Measurements from ENCODE around the gene EXOC4. TPM values are rescaled to one million over a fixed set of nuclear protein-coding genes. Genes with fewer than 3 reads are reported as not detected.

EXOC4 gene
- total RNA-seq, 1 donor from 2014 or later: 67.7 TPM

- H3K4me3 Mint-ChIP-seq (ENCODE audit: unreplicated experiment): no peak overlapping the region
- no peak overlapping the region for H3K27ac Mint-ChIP-seq (ENCODE audit: unreplicated experiment)
- H3K9me3 Mint-ChIP-seq (ENCODE audit: low read depth): no peaks in the 10 kb centered on the region
- peaks cover 1% of the 10 kb centered on the region for H3K36me3 Mint-ChIP-seq (ENCODE audit: low read depth)
- TF ChIP-seq, protein P1, sequence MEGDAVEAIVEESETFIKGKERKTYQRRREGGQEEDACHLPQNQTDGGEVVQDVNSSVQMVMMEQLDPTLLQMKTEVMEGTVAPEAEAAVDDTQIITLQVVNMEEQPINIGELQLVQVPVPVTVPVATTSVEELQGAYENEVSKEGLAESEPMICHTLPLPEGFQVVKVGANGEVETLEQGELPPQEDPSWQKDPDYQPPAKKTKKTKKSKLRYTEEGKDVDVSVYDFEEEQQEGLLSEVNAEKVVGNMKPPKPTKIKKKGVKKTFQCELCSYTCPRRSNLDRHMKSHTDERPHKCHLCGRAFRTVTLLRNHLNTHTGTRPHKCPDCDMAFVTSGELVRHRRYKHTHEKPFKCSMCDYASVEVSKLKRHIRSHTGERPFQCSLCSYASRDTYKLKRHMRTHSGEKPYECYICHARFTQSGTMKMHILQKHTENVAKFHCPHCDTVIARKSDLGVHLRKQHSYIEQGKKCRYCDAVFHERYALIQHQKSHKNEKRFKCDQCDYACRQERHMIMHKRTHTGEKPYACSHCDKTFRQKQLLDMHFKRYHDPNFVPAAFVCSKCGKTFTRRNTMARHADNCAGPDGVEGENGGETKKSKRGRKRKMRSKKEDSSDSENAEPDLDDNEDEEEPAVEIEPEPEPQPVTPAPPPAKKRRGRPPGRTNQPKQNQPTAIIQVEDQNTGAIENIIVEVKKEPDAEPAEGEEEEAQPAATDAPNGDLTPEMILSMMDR (IDR thresholded peaks at IDR 0.05): no peak
- peaks cover 3% of the 10 kb centered on the region for H3K4me1 Mint-ChIP-seq (ENCODE audit: low read depth)
- no peaks in the 10 kb centered on the region for H3K27me3 Mint-ChIP-seq (ENCODE audit: low read depth)
- no peak for DNase-seq (ENCODE audit: low spot score)
These were observed 769.0 kb downstream of the EXOC4 start for GRCh38 chr7:134021836-134022235.

DNA sequence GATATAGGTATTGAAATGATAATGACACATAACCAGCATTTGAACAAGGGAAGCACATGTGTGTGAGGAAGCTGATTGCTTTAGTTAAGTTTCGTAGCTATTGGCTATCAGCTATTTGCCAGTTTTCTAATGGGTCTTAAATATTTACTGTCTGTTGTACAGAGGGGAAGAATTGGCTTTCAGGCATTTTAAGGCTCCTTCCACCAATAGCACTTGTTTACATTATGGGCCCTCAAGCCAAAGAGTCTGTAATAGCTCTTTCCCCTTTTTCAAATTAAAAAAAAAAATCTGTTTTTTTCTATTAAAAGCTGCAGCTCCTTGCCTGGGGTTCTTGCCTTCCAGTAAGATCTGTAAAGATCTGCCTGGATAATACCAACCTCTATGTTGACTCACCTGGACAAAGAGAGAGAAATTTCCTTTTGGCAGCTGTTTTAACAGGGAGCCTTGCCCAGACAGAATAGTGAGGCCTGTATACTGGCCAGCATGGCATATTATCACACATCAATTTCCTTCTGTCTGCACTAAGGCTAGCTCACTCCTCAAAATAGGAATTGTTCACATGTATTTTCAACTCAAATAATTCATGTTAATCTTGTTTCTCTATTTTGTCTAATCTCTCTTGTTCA lies 769.5 kb downstream of the EXOC4 start:
- Mint-ChIP-seq H3K4me3 (ENCODE audit: unreplicated experiment) (no peak overlapping the region), H3K27me3 (ENCODE audit: low read depth) (no peaks in the 10 kb centered on the region), H3K9me3 (ENCODE audit: low read depth) (no peaks in the 10 kb centered on the region), H3K4me1 (ENCODE audit: low read depth) (peaks cover 3% of the 10 kb centered on the region), H3K36me3 (ENCODE audit: low read depth) (peaks cover 1% of the 10 kb centered on the region), H3K27ac (ENCODE audit: unreplicated experiment) (no peak overlapping the region)
- TF ChIP-seq, protein P1 (IDR thresholded peaks at IDR 0.05): no peak
- no peak for DNase-seq (ENCODE audit: low spot score)

- Mint-ChIP-seq H3K4me3 (ENCODE audit: unreplicated experiment) (no peak overlapping the region), H3K36me3 (ENCODE audit: low read depth) (peaks cover 7% of the 10 kb centered on the region), H3K4me1 (ENCODE audit: low read depth) (peaks cover 3% of the 10 kb centered on the region), H3K9me3 (ENCODE audit: low read depth) (peaks cover 7% of the 10 kb centered on the region), H3K27ac (ENCODE audit: unreplicated experiment) (no peak overlapping the region), H3K27me3 (ENCODE audit: low read depth) (no peaks in the 10 kb centered on the region)
- TF ChIP-seq, protein P1 (IDR thresholded peaks at IDR 0.05): no peak
- DNase-seq (ENCODE audit: low spot score): no peak
These were observed 771.9 kb downstream of the EXOC4 start for GRCh38 chr7:134024739-134025138.

GRCh38 chr7:134028853-134029252 lies 776.0 kb downstream of the EXOC4 start:
- no peak overlapping the region for H3K4me3 Mint-ChIP-seq (ENCODE audit: unreplicated experiment)
- H3K27ac Mint-ChIP-seq (ENCODE audit: unreplicated experiment): no peak overlapping the region

GRCh38 chr7:134029743-134030142 lies 776.9 kb downstream of the EXOC4 start:
- DNase-seq (ENCODE audit: low spot score): no peak
- no peaks in the 10 kb centered on the region for H3K27me3 Mint-ChIP-seq (ENCODE audit: low read depth)
- no peak overlapping the region for H3K4me3 Mint-ChIP-seq (ENCODE audit: unreplicated experiment)
- H3K36me3 Mint-ChIP-seq (ENCODE audit: low read depth): peaks cover 7% of the 10 kb centered on the region
- TF ChIP-seq, protein P1 (IDR thresholded peaks at IDR 0.05): no peak
- H3K9me3 Mint-ChIP-seq (ENCODE audit: low read depth): peaks cover 7% of the 10 kb centered on the region
- H3K4me1 Mint-ChIP-seq (ENCODE audit: low read depth): peaks cover 6% of the 10 kb centered on the region
- no peak overlapping the region for H3K27ac Mint-ChIP-seq (ENCODE audit: unreplicated experiment)

More at GRCh38 chr7:134028853-134029252, 776.0 kb downstream of the EXOC4 start:
- Mint-ChIP-seq H3K36me3 (ENCODE audit: low read depth) (peaks cover 7% of the 10 kb centered on the region), H3K27me3 (ENCODE audit: low read depth) (no peaks in the 10 kb centered on the region), H3K9me3 (ENCODE audit: low read depth) (peaks cover 7% of the 10 kb centered on the region), H3K4me1 (ENCODE audit: low read depth) (peaks cover 6% of the 10 kb centered on the region)
- no peak for DNase-seq (ENCODE audit: low spot score)
- TF ChIP-seq, protein P1 (IDR thresholded peaks at IDR 0.05): no peak

All from chondrocyte (in vitro differentiated cells).